SHP77 (cell line): ENCODE data around the gene EHMT1.
"Not testable (repeated sequence)": the region's sequence is repeated elsewhere in the genome, so short reads cannot be mapped to it uniquely, and the experiment has no call there.

Experiments used
- DNase-seq, 2 experiments: peaks; one replicate each; lab custom pipeline; 2025; lab: John Stamatoyannopoulos, UW

EHMT1 gene

DNA sequence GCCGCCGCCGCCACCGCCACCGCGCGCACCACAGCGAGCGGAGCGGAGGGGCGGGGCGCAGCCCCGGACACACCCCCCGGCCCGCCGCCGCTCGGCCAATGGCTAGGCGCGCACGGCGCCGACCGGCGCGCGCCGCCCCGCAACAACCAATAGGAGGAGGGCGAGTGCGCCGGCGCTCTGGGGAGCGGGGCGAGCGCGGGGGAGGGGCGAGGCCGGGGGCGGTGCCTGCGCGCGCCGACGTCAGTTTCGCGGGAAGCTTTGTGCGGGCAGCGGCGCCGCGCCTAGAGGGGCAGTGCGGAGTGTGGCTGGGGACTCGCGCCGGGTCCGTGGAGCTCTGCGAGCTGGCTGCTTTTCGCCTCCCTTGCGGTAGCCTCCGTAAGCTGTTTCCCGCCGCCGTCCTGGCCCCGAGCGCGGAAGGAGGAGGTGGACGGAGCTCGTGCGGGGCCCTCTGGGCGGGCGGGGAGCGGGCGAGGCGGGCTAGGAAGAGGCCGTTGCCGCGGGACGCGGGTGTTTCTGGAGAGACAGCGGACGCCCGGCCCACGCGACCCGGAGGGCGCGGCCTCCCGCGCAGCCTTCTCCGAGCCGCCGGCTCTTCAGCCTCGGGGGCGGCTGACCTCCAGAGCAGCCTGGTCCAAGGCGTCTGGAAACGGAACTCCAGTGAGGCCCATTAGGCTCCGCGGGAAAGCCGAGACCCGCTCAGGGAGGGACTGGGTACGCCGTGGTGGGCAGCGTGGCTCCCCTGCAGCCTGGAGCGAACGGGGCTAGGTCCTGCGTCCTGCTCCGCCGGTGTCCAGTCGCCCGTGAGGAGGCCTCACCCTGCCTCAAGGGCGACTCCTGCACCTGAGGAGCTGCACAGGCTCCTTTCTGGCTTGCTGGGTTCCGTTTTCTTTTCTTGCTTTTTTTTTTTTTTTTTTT is 28.1 kb upstream of the EHMT1 start, which contains the start of gene ZMYND19:
TSS of gene ZMYND19 (minus strand) at position 44 of the 915 bp plus-strand sequence. CDS start 249 bp downstream, outside the sequence.
- peak; percentile 75 to 85 for DNase-seq

DNA sequence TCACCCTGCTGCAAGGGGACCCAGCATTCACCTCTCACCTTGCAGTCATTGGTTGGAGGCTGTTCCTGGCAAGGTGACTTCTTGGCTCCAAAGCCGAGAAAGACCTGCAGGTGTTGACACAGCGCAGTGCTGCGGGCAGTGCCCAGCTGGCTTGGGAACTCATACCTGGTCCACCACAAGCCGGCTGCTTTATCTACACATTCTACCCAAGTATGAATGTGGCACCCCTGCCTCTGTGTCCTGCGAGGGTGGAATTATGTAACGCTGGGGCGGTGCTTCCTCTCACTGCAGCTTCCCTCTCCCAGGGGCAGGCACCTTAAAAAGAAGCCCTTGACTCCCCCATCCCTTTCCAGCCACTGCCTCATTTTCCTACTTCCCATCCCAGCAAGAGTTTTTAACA is 26.0 kb upstream of the EHMT1 start:
- DNase-seq, result no peak

DNA sequence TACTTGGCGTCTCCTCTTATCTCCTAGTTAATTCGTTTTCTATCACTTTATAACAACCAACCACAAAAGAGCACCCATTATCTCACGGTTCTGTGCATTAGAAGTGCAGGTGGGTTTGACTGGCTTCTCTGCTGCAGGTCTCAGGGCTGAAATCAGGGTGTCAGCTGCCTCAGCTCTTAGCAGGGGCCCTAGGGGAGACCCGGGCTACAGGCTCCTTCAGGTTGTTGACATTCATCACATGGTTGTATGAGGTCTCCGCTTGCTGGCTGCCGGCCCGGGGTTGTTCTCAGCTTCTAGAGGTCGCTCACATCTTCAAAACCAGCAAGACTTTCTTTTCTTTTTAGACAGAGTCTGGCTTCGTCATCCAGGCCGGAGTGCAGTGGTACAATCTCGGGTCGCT is 25.6 kb upstream of the EHMT1 start:
- DNase-seq, result no peak

DNA sequence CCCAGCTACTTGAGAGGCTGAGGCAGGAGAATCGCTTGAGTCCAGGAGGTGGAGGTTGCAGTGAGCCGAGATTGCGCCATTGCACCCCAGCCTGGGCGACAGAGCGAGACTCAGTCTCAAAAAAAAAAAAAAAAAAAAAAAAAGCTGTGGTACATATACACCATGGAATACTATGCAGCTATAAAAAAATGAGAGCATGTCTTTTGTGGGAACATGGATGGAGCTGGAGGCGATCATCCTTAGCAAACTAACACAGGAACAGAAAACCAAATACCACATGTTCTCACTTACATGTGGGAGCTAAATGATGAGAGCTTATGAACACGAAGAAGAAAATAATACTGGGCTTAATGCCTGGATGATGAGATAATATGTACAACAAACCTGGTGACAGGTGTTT is 22.2 kb upstream of the EHMT1 start:
- not testable (repeated sequence) for DNase-seq

DNA sequence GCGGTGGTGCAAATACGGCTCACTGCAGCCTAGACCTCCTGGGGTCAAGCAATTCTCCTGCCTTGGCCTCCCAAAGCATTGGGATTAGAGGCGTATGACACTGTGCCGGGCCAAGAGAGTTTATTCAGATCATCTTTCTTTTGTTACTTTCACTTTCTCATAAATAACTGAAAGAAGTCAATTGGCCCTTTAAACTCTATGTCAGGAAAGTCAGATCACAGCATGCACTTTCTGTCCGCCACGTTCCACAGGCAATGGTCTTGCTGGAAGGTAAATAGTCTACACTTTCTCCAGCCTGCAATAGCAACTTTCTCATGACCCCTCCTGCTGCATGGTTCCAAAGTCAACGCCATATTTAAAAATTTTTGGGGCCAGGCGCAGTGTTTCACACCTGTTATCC is 19.9 kb upstream of the EHMT1 start:
- no peak for DNase-seq

DNA sequence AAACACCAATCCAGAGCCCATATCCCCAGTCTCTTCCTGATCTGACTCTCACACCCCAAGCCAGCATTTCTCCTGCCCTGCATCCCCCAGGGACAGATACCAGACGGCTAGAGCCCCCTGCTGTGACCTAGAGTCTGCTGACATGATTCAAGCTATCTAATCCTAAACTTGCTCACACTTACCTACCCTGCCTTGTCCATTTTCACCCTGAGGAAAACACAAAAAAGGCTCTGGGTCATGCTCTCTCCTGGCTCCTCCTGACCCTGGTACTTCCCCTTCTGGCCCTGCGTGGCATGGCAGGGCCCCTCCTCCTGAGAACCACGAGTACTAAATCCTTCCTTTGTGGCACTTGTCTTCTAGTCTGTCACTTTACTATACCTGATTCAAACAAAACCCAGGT is 16.1 kb upstream of the EHMT1 start:
- DNase-seq, result no peak

DNA sequence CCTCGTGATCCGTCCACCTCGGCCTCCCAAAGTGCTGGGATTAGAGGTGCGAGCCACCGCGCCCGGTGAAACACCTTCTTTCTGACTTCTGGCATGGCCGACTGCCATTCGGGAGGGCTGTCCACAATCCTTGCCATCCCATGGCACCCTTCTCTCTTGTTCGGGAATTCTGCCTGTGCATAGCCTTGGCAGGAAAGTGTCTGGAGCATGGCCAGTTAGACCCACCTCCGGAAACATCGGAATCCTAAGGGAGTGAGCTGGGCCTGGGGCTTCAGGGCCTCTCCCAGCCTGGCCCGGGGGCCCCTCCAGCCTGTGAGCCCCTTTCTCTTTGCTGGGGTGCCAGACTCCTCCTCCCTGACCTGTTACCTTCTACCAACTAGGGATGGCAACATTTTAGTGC is 14.9 kb upstream of the EHMT1 start:
- DNase-seq, result no peak

DNA sequence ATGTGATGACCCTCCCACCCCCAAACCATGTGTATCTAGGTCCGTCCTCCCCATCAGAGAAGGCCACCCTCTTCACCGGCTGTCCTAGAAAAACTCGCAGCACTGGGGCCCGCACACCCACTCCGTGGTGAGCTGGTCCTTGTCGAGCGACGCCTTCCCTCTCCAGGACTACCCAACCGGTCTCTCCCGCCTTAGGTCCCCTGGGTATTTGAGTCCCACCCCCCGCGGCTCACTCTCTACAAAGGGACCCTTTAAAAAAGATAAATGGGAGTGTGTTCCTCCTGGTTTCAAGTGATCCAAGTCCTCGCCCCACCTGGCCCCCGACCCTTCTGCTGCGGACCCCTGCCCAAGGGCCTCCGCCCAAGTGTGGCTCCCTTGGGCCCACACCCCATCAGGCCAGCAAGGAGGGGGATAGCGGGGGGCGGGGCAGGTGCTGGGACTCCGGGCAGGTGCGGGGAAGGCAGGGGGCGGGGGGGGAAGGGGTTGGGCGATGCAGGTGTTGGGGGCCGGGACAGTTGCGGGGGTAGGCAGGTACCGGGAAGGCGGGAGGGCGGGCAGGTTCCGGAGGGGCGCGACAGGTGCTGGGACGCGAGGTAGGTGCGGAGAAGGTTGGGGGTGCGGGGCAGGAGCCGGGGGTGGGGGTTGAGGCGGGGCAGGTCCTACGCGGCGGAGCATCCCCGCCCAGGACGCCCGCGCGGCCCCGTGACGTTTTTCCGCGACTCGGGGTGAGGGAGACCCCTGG is 14.3 kb upstream of the EHMT1 start:
- DNase-seq, result no peak

DNA sequence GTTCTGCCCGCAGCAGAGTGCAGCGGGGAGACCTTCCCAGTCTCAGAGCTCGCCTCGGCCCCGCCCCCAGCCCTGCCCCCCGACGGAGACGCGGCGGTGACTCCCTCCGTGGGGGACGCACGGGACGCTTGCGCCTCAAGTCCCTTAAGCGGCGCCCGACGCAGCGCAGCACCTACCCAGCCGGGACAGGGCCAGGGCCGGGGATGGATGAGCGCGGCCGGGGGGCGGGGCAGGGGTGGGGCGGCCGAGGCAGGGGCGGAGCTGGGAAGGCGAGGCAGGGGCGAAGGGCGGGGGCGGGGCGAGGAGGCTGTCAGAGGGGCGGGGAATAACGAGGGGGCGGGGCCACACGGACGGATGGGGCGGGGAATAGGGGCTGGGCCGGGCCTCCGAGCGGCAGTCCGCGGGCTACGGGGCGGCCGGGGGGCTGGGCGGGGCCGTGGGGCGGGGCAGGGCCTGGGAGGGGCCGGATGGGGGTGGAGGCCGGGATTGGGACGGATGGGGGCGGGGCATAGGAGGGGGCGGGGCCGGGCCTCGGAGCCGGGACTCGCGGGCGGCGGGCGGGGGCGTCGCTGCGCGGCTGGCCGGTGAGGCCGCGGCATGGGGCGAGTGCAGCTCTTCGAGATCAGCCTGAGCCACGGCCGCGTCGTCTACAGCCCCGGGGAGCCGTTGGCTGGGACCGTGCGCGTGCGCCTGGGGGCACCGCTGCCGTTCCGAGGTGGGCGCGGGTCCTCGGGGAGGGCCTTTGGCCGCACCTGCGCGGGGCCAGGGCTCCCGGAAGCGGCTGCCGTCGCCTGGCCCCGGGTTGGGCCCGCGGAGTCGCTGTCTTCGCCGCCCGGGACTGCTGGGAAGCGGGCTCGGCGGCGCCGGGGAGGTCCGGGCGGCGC is 13.4 kb upstream of the EHMT1 start, which contains the start of gene ARRDC1:
TSS of gene ARRDC1 (plus strand) at position 566 of the 884 bp plus-strand sequence. CDS start at position 598, 32 bp downstream.
- peak; percentile 69 to 87 for DNase-seq

DNA sequence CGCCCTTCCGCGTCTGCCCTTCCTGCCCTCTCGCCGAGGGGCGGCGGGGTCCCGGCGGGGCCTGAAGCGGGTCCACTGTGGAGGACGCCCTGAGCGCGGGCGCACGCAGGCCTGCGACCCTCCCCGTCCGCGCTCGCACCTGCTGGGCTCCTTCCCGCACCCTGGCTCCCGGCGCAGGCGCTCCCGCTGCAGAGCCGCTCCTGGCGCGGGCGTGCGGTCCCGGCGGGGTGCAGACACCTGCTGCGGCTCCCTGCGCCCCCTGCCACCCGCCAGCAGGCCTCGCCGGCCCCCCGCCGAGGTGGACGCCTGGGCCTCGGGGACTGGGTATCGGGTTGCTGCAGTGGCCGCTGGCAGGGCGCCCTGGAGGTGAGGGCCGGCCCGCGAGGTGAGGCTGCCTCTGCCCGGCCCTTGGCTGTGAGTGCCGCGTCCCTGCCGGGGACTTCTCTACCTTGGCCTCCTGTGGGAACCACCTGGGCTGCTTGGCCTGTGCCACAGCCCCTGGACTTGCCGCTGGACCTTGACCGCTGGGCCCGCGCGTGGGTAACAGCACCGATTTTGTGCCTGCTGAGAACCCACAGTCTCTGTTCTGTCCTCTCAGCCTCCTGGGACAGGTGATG is 12.7 kb upstream of the EHMT1 start:
- DNase-seq, result peak in 1 of 2 experiments; percentile 37

DNA sequence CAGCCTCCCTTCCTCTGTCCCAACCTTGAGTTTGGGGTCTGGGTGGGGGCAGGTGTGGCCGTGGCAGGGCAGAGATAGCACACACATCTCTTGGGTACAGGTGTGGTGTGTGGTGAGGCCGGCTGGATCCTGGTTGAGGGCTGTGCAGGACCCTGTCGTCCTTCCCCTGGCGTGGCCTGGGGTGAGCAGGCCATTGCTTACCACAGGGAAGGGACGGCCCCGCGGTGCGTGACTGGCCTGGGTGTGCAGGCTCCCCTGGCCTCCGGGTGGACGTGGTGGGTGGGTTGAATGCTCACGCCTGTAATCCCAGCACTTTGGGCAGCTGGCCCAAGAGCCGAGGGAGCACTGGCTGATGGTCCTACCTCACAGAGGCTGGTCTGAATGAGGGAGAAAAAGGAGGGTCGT is 12.1 kb upstream of the EHMT1 start:
- DNase-seq, result no peak

DNA sequence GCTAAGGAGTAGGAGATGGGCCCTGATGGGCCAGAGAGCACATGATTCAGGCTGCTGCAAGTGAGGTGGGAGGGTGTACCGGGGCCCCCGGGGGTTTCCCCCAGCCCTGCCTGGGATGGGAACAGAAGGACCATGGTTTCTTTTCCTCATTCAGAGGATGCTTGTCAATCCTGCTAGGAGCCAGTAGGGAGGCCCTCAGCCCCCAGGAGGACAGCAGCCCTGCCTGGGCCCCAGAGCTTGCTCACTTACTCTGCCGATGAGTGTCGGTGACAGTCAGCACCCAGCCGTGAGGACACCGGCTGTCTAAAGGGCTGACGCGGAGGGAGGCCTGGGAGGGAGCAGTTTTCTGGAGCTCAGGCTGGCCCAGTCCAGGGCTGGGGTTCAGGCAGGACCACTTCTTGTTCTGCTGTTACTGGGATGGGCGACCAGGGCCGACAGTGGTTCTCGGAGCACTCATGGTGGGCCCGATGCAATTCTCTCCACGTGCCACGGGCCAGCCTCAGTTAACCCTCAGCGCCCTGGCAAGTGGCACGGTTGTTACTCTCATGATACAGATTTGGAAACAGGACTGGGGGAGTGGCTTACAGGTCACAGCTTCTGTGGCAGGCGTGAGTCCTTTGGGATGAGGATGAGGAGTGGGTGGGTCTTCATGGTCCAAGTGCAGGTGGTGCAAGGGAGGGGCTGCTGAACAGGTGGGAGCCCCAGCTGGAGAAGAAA is 11.5 kb upstream of the EHMT1 start:
- no peak for DNase-seq

DNA sequence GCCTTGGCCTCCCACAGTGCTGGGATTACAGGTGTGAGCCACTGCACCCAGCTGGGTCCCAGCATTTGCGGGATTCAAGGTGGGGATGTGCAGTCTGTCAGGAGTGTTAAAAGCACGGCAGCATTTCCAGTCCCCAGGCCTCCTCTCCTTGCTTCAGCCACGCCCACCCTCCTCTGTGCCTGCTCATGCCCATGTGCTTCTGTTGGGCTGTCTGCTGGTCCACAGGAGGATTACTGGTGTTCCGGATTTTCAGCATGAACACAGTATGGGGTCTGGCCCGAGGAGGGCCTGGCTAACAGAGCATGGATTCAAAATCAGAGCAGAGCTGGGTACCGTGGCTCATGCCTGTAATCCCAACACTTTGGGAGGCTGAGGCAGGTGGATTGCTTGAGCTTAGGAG is 7.9 kb upstream of the EHMT1 start:
- DNase-seq, result no peak

DNA sequence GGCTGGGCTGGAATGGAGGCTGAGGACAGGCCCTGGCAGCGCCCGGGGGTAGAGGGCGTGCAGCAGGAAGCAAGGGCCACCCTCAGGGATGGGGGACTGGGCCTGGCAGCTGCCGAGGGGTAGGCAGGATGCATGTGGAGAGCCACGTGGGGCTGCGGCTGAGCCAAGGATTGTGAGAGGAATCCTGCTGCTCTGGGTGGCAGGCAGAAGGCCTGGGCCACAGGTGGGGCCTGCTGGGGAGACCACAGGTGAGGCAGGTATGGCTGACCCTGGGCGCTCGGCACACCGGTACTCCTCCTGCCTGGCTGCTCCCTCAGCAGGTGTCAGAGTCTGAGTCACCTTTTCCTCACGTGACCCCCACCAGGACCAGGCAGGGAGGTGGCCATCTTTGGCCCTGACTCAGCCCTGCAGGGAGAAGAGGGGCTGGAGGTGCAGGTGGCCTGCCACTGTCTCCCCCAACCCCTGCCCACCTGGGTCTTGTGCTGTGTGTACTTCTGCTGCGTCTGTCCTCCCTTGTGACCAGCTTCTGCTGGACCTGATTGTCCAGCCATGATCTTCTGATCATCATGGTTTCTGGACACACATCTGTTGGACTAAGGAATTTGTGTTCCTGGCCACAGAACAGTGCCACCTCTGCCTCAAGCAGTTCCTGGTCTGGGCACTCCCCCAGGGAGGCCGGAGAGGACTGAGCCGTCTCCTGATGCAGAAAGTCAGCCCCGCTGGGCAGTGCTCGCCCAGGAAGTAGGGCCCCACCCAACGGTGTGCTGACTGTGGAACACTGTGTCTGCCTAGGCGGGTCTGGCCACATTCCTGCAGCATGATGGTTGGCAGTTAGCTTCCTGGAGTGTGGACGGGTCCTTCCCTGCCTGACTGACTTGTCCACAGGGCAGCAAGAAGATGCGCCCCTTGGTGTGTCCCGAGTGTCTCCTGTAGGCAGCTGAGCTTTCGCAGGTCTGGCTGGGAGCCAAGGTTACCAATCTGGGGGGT is 6.9 kb upstream of the EHMT1 start:
- DNase-seq, result peak in 1 of 2 experiments; percentile 61

DNA sequence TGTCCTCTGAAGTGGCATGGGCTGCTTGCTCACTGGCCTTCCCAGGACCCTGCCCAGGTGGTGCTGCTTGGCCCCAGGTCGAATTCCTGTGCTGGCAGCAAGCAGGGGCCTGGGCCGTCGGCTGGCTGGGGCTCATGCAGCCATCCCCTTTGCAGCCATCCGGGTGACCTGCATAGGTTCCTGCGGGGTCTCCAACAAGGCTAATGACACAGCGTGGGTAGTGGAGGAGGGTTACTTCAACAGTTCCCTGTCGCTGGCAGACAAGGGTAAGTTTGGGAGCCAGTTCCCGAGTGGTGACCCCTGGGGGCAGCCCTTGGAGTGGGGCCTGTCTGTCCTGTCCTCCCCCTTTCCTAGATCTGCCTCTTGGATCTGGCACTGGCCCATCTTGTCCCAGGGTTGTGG is 6.1 kb upstream of the EHMT1 start:
- no peak for DNase-seq

DNA sequence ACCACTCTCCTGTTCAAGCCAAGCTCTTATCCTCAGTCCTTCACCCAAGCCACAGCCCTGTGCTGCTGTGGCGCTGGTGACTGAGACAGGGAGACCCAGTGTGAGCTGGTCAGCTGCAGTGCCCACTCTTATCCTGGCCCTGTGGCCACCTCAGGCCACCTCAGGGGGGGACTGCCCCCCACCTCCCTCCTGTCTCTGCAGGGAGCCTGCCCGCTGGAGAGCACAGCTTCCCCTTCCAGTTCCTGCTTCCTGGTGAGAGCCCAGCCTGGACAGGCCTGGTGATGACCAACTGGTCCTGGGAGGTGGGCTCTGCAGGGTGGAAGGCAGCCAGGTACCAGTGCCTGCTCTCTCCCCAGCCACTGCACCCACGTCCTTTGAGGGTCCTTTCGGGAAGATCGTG is 5.5 kb upstream of the EHMT1 start:
- DNase-seq, result no peak

DNA sequence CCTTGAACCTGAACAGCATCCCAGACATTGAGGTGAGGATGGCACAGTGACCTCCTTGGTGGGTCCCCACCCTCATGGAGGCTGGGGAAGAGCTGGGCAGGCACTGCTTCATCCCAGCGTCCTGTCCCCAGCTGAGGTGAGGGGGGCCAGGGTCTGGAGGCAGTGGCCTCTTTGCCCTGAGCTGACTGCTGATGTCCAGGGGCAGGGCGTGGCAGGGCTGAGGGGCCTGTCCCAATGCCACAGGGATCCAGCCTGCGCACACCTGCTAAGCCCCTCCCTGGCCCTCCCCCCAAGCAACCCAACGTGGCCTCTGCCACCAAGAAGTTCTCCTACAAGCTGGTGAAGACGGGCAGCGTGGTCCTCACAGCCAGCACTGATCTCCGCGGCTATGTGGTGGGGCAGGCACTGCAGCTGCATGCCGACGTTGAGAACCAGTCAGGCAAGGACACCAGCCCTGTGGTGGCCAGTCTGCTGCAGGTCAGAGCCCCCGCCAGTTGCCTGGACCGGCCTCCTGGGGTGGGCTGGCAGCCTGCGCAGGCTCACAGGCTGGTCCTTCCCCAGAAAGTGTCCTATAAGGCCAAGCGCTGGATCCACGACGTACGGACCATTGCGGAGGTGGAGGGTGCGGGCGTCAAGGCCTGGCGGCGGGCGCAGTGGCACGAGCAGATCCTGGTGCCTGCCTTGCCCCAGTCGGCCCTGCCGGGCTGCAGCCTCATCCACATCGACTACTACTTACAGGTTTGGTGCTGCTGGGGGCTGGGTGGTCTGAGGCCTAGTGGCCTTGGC is 4.9 kb upstream of the EHMT1 start:
- DNase-seq, result no peak

DNA sequence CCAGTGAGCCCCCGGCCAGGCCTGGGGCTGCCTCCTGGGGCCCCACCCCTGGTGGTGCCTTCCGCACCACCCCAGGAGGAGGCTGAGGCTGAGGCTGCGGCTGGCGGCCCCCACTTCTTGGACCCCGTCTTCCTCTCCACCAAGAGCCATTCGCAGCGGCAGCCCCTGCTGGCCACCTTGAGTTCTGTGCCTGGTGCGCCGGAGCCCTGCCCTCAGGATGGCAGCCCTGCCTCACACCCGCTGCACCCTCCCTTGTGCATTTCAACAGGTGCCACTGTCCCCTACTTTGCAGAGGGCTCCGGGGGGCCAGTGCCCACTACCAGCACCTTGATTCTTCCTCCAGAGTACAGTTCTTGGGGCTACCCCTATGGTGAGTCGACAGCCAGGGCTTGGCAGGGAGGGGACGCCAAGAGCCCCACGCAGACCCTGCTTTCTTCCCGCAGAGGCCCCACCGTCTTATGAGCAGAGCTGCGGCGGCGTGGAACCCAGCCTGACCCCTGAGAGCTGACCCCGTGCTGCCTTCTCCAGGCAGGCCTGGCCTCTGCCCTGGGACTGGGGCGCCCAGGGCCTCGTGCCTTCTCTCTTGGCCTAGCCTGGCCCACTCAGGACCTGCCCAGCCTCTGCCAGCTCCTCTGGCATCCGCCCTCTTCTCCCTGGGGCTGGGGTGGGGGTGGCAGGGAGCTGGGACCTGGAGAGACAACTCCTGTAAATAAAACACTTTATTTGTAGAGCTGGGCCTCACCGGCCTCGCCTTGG is 4.0 kb upstream of the EHMT1 start:
- no peak for DNase-seq
